OCI-LY3 (cell line): ENCODE results near the gene GM2A.
"Not testable (repeated sequence)": the region's sequence is repeated elsewhere in the genome, so short reads cannot be mapped to it uniquely, and the experiment has no call there.

Experiments
- H2AFZ ChIP-seq: fragments of 200-600, 300-600 bp; shearing (Covaris generic); 2 replicates; pipeline ENCODE4 v1.6.0; 2014; ENCODE audit warnings: antibody characterized with exemption, low read depth, low read length
- H3K27ac ChIP-seq: fragments of 200-600, 300-600 bp; sonication (generic); 2 replicates; pipeline ENCODE4 v1.5.1; 2014; ENCODE audit warnings: mild to moderate bottlenecking, low read length, moderate library complexity, mixed read lengths
- H3K27me3 ChIP-seq: fragments of 200-600, 300-600 bp; sonication (generic); 2 replicates; pipeline ENCODE4 v1.6.1; 2014; ENCODE audit warnings: low read depth, low read length, mixed read lengths
- H3K36me3 ChIP-seq: fragments of 200-600, 300-600 bp; sonication (generic); replicated peaks from 2 replicates; pipeline ENCODE3; 2014; ENCODE audit warnings: low read depth, low read length, mixed read lengths
- H3K4me1 ChIP-seq: fragments of 300-600, 200-600 bp; sonication (generic); 2 replicates; pipeline ENCODE4 v1.6.1; 2014; ENCODE audit warnings: low read length, mixed read lengths
- H3K4me2 ChIP-seq: fragments of 200-600, 300-600 bp; sonication (generic); 2 replicates; pipeline ENCODE4 v1.6.1; 2014; ENCODE audit warnings: low read length, mixed read lengths
- H3K4me3 ChIP-seq: fragments of 300-600, 200-600 bp; sonication (generic); 2 replicates; pipeline ENCODE4 v1.5.1; 2014; ENCODE audit warnings: antibody characterized with exemption, mild to moderate bottlenecking, low read length, moderate library complexity
- H3K79me2 ChIP-seq: fragments of 300-600, 200-600 bp; shearing (Covaris generic); 2 replicates; pipeline ENCODE4 v1.6.1; 2014; ENCODE audit warnings: mild to moderate bottlenecking, low read length, mixed read lengths
- H3K9ac ChIP-seq: fragments of 300-600, 200-600 bp; shearing (Covaris generic); 2 replicates; pipeline ENCODE4 v1.6.0; 2014; ENCODE audit warnings: mild to moderate bottlenecking, low read length, moderate library complexity
- H3K9me3 ChIP-seq: fragments of 200-600, 300-600 bp; shearing (Covaris generic); 2 replicates; pipeline ENCODE4 v1.6.1; 2014; ENCODE audit warnings: low read length, mixed read lengths; ENCODE audit not compliant: insufficient read depth
- H4K20me1 ChIP-seq: fragments of 200-600, 300-600 bp; sonication (generic); 2 replicates; pipeline ENCODE4 v1.6.1; 2016; ENCODE audit warnings: low read length, mixed read lengths; ENCODE audit not compliant: insufficient read depth
- CTCF ChIP-seq: fragments of 200-600, 300-600 bp; sonication (generic); IDR thresholded peaks from 2 replicates; pipeline ENCODE4 v1.5.1; 2014; ENCODE audit warnings: antibody characterized with exemption, low read length, low read depth
- EZH2phosphoT487 ChIP-seq: fragments of 200-600 bp; shearing (Covaris generic); IDR thresholded peaks from 2 replicates; pipeline ENCODE4 v1.6.1; 2018; ENCODE audit warnings: antibody characterized with exemption, mixed run types, low read depth

The GM2A gene

GRCh38 chr5:151237685-151238084 lies 15.3 kb upstream of the GM2A start:
- no peaks in the 10 kb centered on the region for H3K27me3 ChIP-seq
- no peaks in the 10 kb centered on the region for H4K20me1 ChIP-seq
- peaks cover 66% of the 10 kb centered on the region for H3K4me1 ChIP-seq
- peak overlapping the region; percentile 96 for H3K4me2 ChIP-seq
- H3K79me2 ChIP-seq, result no peaks in the 10 kb centered on the region
- H2AFZ ChIP-seq, result peak overlapping the region; percentile 19; the same call in 1 of the 2 replicates
- H3K36me3 ChIP-seq, result no peaks in the 10 kb centered on the region
- peak overlapping the region; percentile 91 for H3K27ac ChIP-seq
- H3K4me3 ChIP-seq, result peak overlapping the region; percentile 73
- peak overlapping the region; percentile 95 for H3K9ac ChIP-seq
- TF ChIP-seq EZH2phosphoT487, result no peak
- TF ChIP-seq CTCF, result no peak
- no peaks in the 10 kb centered on the region for H3K9me3 ChIP-seq

- no peak for TF ChIP-seq CTCF
- TF ChIP-seq EZH2phosphoT487, result no peak
- Histone ChIP-seq H3K36me3 (no peaks in the 10 kb centered on the region), H3K79me2 (no peaks in the 10 kb centered on the region), H4K20me1 (no peaks in the 10 kb centered on the region), H3K27ac (peak overlapping the region; percentile 91), H3K27me3 (no peaks in the 10 kb centered on the region), H3K4me2 (peak overlapping the region; percentile 96), H3K9me3 (no peaks in the 10 kb centered on the region), H3K9ac (peak overlapping the region; percentile 95), H2AFZ (peak overlapping the region; percentile 19; the same call in 1 of the 2 replicates), H3K4me3 (peak overlapping the region; percentile 73), H3K4me1 (peaks cover 73% of the 10 kb centered on the region)
Observed at GRCh38 chr5:151238303-151238741, 14.7 kb upstream of the GM2A start.

- TF ChIP-seq CTCF, result peak; percentile 80
- TF ChIP-seq EZH2phosphoT487, result no peak
- peak overlapping the region; percentile 73 for H3K4me3 ChIP-seq
- H3K9me3 ChIP-seq, result no peaks in the 10 kb centered on the region
- no peaks in the 10 kb centered on the region for H3K36me3 ChIP-seq
- H3K4me2 ChIP-seq, result peak overlapping the region; percentile 96
- no peaks in the 10 kb centered on the region for H4K20me1 ChIP-seq
- H3K9ac ChIP-seq, result peak overlapping the region; percentile 95
- no peak overlapping the region for H2AFZ ChIP-seq
- no peaks in the 10 kb centered on the region for H3K27me3 ChIP-seq
- H3K4me1 ChIP-seq, result peaks cover 80% of the 10 kb centered on the region
- peak overlapping the region; percentile 91 for H3K27ac ChIP-seq
- H3K79me2 ChIP-seq, result no peaks in the 10 kb centered on the region
Observed at GRCh38 chr5:151239237-151239861, 13.6 kb upstream of the GM2A start.

GRCh38 chr5:151240268-151240835 lies 12.6 kb upstream of the GM2A start:
- H3K27me3 ChIP-seq, H2AFZ ChIP-seq, H3K79me2 ChIP-seq, H3K9me3 ChIP-seq, H4K20me1 ChIP-seq, H3K36me3 ChIP-seq: not testable (repeated sequence)
- Histone ChIP-seq H3K4me1 (peaks cover 82% of the 10 kb centered on the region), H3K4me2 (peak overlapping the region; percentile 96), H3K9ac (peak overlapping the region; percentile 69), H3K27ac (peak overlapping the region; percentile 89), H3K4me3 (peak overlapping the region; percentile 73; the same call in 1 of the 2 replicates)
